ENCODE measurements around the gene LRRC8D. TPM values are rescaled to one million over a fixed set of nuclear protein-coding genes. Genes with fewer than 3 reads are reported as not detected.

Gene LRRC8D
- total RNA-seq, 1 experiment from 2014 or later: 37.2 TPM

DNA sequence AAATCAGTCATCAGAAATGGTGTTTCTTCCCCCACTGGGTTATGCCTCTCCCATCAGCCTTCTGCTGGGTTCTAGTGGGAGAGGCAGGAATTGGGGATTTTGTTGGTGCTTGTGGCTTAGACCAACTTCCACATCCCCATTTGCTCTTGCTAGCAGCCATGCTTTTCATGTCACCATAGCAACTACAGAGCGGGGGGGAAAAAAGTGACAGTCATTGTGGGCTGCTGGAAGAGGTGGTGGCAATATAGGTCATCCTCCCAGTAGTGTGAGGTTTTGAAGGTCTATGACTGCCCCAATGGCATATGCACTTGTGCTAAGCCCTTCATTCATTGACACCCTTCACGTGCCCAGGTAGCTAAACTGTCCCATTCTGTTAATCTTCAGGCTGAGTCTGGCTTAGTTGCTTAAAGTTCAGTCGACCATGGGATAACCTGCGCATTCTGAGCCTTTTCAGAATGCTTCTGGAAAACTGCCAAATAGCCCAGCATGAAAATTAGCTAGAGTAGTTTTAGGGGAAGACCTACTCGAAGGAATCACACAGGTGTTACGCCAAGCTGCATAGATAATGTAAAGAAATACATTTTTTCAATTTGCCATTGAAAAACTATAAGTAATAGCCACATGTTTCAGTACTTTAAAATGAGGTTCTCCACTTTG is 120.4 kb downstream of the LRRC8D start:
- peaks cover 50 to 54% of the 10 kb centered on the region in 2 experiments for H3K4me1 Mint-ChIP-seq
- Histone ChIP-seq H3K4me1 (ENCODE audit: insufficient read depth, low read length) (peaks cover 5% of the 10 kb centered on the region; the same call in 1 of the 2 replicates), H2AFZ (ENCODE audit: low read length) (no peak overlapping the region), H4K20me1 (ENCODE audit: control insufficient read depth, insufficient read depth, insufficient read length) (no peaks in the 10 kb centered on the region), H4K5ac (ENCODE audit: insufficient read length, low read depth, low read length) (no peak overlapping the region), H3K18ac (ENCODE audit: insufficient read length, low read depth, low read length) (no peak overlapping the region), H4K91ac (ENCODE audit: insufficient read length, low read depth, low read length) (no peak overlapping the region), H3K14ac (ENCODE audit: insufficient read depth, low read length) (no peak overlapping the region), H2BK20ac (ENCODE audit: low read depth, low read length, poor library complexity, severe bottlenecking) (no peak overlapping the region), H3K4ac (ENCODE audit: low read depth, low read length) (no peak overlapping the region), H2AK5ac (ENCODE audit: insufficient read length, low read length) (no peak overlapping the region), H3K23ac (ENCODE audit: insufficient read length, low read depth, low read length) (no peak overlapping the region), H3K27ac (ENCODE audit: insufficient read length, low read depth, low read length) (no peak overlapping the region), H3K9ac (ENCODE audit: extremely low read depth, insufficient read length, low read length) (no peak overlapping the region), H2BK15ac (ENCODE audit: low read depth, low read length) (no peak overlapping the region), H3K56ac (ENCODE audit: insufficient read length, low read depth, low read length) (no peak overlapping the region), H2BK5ac (ENCODE audit: insufficient read length, low read length) (no peak overlapping the region), H2BK12ac (ENCODE audit: insufficient read length, low read depth, low read length) (no peak overlapping the region), H2BK120ac (ENCODE audit: low read depth, low read length, poor library complexity, severe bottlenecking) (no peak overlapping the region), H3K4me2 (ENCODE audit: insufficient read depth, insufficient read length, low read length) (no peak overlapping the region), H3K27me3 (ENCODE audit: insufficient read depth, low read length) (no peaks in the 10 kb centered on the region), H3K9me3 (ENCODE audit: control insufficient read depth, low read depth, low read length) (no peaks in the 10 kb centered on the region), H3K79me2 (ENCODE audit: insufficient read depth, low read length) (no peaks in the 10 kb centered on the region), H3T11ph (ENCODE audit: low read length) (no peak overlapping the region), H4K8ac (replicated peaks; ENCODE audit: insufficient read length, low read depth, low read length) (no peak overlapping the region), H3K79me1 (ENCODE audit: insufficient read depth, low read depth, low read length, poor library complexity, severe bottlenecking) (no peaks in the 10 kb centered on the region), H3K23me2 (ENCODE audit: insufficient read length, low read depth, low read length, poor library complexity, severe bottlenecking) (no peaks in the 10 kb centered on the region)
- H3K36me3 Mint-ChIP-seq (ENCODE audit: insufficient read depth in 1 of 3, low read depth in 3 of 3): peaks cover 0 to 5% (median 0%) of the 10 kb centered on the region in 3 experiments; a peak in 1 of 7 replicates
- no CpG with 5 or more reads among the region's 6 CpGs for WGBS (ENCODE audit: extremely low coverage, insufficient read length, low lambda C conversion rate)
- TF ChIP-seq, protein P1, sequence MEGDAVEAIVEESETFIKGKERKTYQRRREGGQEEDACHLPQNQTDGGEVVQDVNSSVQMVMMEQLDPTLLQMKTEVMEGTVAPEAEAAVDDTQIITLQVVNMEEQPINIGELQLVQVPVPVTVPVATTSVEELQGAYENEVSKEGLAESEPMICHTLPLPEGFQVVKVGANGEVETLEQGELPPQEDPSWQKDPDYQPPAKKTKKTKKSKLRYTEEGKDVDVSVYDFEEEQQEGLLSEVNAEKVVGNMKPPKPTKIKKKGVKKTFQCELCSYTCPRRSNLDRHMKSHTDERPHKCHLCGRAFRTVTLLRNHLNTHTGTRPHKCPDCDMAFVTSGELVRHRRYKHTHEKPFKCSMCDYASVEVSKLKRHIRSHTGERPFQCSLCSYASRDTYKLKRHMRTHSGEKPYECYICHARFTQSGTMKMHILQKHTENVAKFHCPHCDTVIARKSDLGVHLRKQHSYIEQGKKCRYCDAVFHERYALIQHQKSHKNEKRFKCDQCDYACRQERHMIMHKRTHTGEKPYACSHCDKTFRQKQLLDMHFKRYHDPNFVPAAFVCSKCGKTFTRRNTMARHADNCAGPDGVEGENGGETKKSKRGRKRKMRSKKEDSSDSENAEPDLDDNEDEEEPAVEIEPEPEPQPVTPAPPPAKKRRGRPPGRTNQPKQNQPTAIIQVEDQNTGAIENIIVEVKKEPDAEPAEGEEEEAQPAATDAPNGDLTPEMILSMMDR (conservative IDR thresholded peaks at IDR 0.05): no peak
- no peaks in the 10 kb centered on the region for H3K27me3 Mint-ChIP-seq (ENCODE audit: low read depth)
- H3K9me3 Mint-ChIP-seq: no peaks in the 10 kb centered on the region
- H3K4me3 Mint-ChIP-seq: no peak overlapping the region
- H3K27ac Mint-ChIP-seq: no peak overlapping the region
- no peak for DNase-seq

Measured in H9 (cell line).